22Rv1 (cell line): ENCODE results near the gene TNFRSF12A.

Experiments used
- ZFX ChIP-seq: fragments of 450-650 bp; IDR thresholded peaks from 2 replicates; pipeline ENCODE4 v1.6.1; 2017; ENCODE audit warnings: antibody characterized with exemption, borderline replicate concordance
- TF ChIP-seq, protein P1 (sequence below): fragments of 450-650 bp; IDR thresholded peaks from 2 replicates; pipeline ENCODE4 v1.5.1; 2017; ENCODE audit warnings: mild to moderate bottlenecking

DNA sequence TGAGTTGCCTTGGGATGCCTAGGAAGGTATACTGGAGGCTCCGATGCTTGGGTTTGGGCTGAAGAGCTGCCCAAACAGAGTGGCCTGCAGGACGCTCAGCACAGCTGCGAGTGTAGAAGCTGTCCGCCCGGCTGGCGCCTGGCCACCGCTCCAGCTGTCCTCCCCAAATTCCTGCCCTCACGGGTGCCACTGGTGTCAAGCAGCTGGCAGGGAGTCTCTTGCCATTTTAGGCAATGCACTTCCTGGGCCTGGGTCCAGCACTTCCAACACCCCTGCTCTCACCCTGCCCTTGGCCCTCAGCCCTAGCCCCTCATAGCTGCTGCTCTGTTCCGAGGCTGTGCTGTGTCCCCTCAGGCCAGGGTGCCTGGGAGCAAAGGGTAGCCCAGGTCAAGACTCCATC is 34.7 kb upstream of the TNFRSF12A start:
- TF ChIP-seq, protein P1, sequence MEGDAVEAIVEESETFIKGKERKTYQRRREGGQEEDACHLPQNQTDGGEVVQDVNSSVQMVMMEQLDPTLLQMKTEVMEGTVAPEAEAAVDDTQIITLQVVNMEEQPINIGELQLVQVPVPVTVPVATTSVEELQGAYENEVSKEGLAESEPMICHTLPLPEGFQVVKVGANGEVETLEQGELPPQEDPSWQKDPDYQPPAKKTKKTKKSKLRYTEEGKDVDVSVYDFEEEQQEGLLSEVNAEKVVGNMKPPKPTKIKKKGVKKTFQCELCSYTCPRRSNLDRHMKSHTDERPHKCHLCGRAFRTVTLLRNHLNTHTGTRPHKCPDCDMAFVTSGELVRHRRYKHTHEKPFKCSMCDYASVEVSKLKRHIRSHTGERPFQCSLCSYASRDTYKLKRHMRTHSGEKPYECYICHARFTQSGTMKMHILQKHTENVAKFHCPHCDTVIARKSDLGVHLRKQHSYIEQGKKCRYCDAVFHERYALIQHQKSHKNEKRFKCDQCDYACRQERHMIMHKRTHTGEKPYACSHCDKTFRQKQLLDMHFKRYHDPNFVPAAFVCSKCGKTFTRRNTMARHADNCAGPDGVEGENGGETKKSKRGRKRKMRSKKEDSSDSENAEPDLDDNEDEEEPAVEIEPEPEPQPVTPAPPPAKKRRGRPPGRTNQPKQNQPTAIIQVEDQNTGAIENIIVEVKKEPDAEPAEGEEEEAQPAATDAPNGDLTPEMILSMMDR, result no peak
- no peak for TF ChIP-seq ZFX
